H1 (cell line): ENCODE measurements around the gene SPTB. TPM values are rescaled to one million over a fixed set of nuclear protein-coding genes. Genes with fewer than 3 reads are reported as not detected.

Experiments used
- CTCF ChIA-PET: fragments of 300-600 bp; sonication (Branson Sonifier 250); formaldehyde crosslinking; loops from one replicate; lab custom pipeline; 2021; ENCODE audit not compliant: partially characterized antibody; lab: Charles Lee
- POLR2A ChIA-PET: fragments of 300-600 bp; sonication (Branson Sonifier 250); formaldehyde crosslinking; loops from one replicate; lab custom pipeline; 2021; ENCODE audit warnings: inconsistent platforms; ENCODE audit not compliant: partially characterized antibody; lab: Charles Lee
- DNase-seq, 2 experiments: peaks; one replicate each; pipeline versions ENCODE4 v3.0.0 to v3.0.0-alpha.2; 2010 to 2022; ENCODE audit warnings: low spot score in 2 of 2, low read depth in 1 of 2, mixed read lengths in 1 of 2
- FAIRE-seq: peaks from 2 replicates; lab custom pipeline; 2011; peaks lifted over from hg19 to GRCh38; lab: Jason Lieb, UNC
- H2AFZ ChIP-seq: 2 replicates; pipeline ENCODE4 v1.8.1; 2012; ENCODE audit warnings: low read length, inconsistent platforms
- H2AK5ac ChIP-seq: 2 replicates; pipeline ENCODE4 v1.6.1; 2013; ENCODE audit warnings: low read depth, low read length
- H2BK120ac ChIP-seq: replicated peaks from 2 replicates; pipeline ENCODE3; 2013; ENCODE audit warnings: low read depth, low read length, inconsistent platforms
- H2BK12ac ChIP-seq: 2 replicates; pipeline ENCODE4 v1.6.1; 2013; ENCODE audit warnings: low read depth, low read length
- H2BK15ac ChIP-seq: 2 replicates; pipeline ENCODE4 v1.6.1; 2013; ENCODE audit warnings: low read length
- H2BK20ac ChIP-seq: 2 replicates; pipeline ENCODE4 v1.6.1; 2013; ENCODE audit warnings: low read length
- H2BK5ac ChIP-seq: 2 replicates; pipeline ENCODE4 v1.6.1; 2013; ENCODE audit warnings: low read depth, low read length
- H3K14ac ChIP-seq: 2 replicates; pipeline ENCODE4 v1.6.1; 2013; ENCODE audit warnings: inconsistent platforms; ENCODE audit not compliant: insufficient read length
- H3K18ac ChIP-seq: 2 replicates; pipeline ENCODE4 v1.6.1; 2013; ENCODE audit warnings: low read length; ENCODE audit errors: extremely low read depth
- H3K23ac ChIP-seq: 2 replicates; pipeline ENCODE4 v1.6.1; 2013; ENCODE audit warnings: inconsistent platforms; ENCODE audit not compliant: insufficient read length
- H3K23me2 ChIP-seq: 2 replicates; pipeline ENCODE4 v1.6.1; 2013; ENCODE audit warnings: low read depth, low read length
- H3K27ac ChIP-seq: 2 replicates; pipeline ENCODE4 v1.6.1; 2011; ENCODE audit warnings: low read depth, low read length, inconsistent platforms
- H3K27me3 ChIP-seq, 4 experiments: replicated peaks in 1 of 4; 1 replicate in 1 of 4; 2 replicates in 3 of 4; pipeline versions ENCODE4 v1.6.1 to v1.8.1; 2011 to 2013; ENCODE audit warnings: low read length in 3 of 4, mild to moderate bottlenecking in 3 of 4, inconsistent platforms in 2 of 4, mixed read lengths in 2 of 4, moderate library complexity in 1 of 4; ENCODE audit not compliant: control insufficient read depth in 3 of 4, insufficient read depth in 3 of 4; ENCODE audit errors: extremely low read depth in 1 of 4
- H3K36me3 ChIP-seq, 4 experiments: 2 replicates each; pipeline versions ENCODE4 v1.6.1 to v1.8.1; 2011 to 2013; ENCODE audit warnings: mild to moderate bottlenecking in 4 of 4, low read length in 3 of 4, moderate library complexity in 2 of 4, control low read depth in 1 of 4, inconsistent platforms in 1 of 4; ENCODE audit not compliant: insufficient read depth in 4 of 4, control insufficient read depth in 2 of 4
- H3K4ac ChIP-seq: replicated peaks from 2 replicates; pipeline ENCODE3; 2013; ENCODE audit warnings: low read length, low read depth, mixed read lengths, inconsistent platforms; ENCODE audit not compliant: insufficient read length
- H3K4me1 ChIP-seq, 4 experiments: replicated peaks in 1 of 4; 1 replicate in 1 of 4; 2 replicates in 3 of 4; pipeline versions ENCODE4 v1.6.1 to v1.8.1; 2011 to 2013; ENCODE audit warnings: low read length in 3 of 4, inconsistent platforms in 2 of 4, mixed read lengths in 1 of 4; ENCODE audit not compliant: insufficient read depth in 4 of 4, control insufficient read depth in 3 of 4
- H3K4me2 ChIP-seq, 2 experiments: 2 replicates each; pipeline versions ENCODE4 v1.6.1 to v1.8.1; 2011 to 2013; ENCODE audit warnings: low read depth in 2 of 2, low read length in 2 of 2, control low read depth in 1 of 2, inconsistent platforms in 1 of 2, mild to moderate bottlenecking in 1 of 2; ENCODE audit not compliant: insufficient read depth in 1 of 2
- H3K4me3 ChIP-seq, 4 experiments: fragments of 200-600, 300-600 bp in 1 of 4; sonication (generic), shearing (Covaris generic), sonication (Bioruptor Twin) in 1 of 4; 2 replicates each; pipeline versions ENCODE4 v1.5.1 to v1.8.1; 2011 to 2016; ENCODE audit warnings: low read length in 4 of 4, low read depth in 3 of 4, control low read depth in 2 of 4, inconsistent platforms in 2 of 4, mild to moderate bottlenecking in 2 of 4, mixed read lengths in 1 of 4, moderate library complexity in 1 of 4; ENCODE audit not compliant: insufficient read depth in 2 of 4; ENCODE audit errors: extremely low read depth in 1 of 4
- H3K56ac ChIP-seq: replicated peaks from 2 replicates; pipeline ENCODE3; 2013; ENCODE audit warnings: low read depth, mild to moderate bottlenecking, mixed read lengths, low read length, inconsistent platforms; ENCODE audit not compliant: insufficient read length
- H3K79me1 ChIP-seq: 2 replicates; pipeline ENCODE4 v1.6.1; 2013; ENCODE audit warnings: low read depth, low read length, control low read depth
- H3K79me2 ChIP-seq, 2 experiments: 2 replicates each; pipeline versions ENCODE4 v1.6.1 to v1.8.1; 2012 to 2013; ENCODE audit warnings: low read length in 2 of 2, mild to moderate bottlenecking in 2 of 2, inconsistent platforms in 1 of 2; ENCODE audit not compliant: insufficient read depth in 2 of 2, control insufficient read depth in 1 of 2
- H3K9ac ChIP-seq, 4 experiments: replicated peaks in 1 of 4; 1 replicate in 1 of 4; 2 replicates in 3 of 4; pipeline versions ENCODE4 v1.6.1 to v1.8.1; 2011 to 2013; ENCODE audit warnings: low read depth in 3 of 4, low read length in 3 of 4, control low read depth in 2 of 4, mild to moderate bottlenecking in 2 of 4, moderate library complexity in 2 of 4, inconsistent platforms in 1 of 4; ENCODE audit errors: extremely low read depth in 1 of 4
- H3K9me3 ChIP-seq, 2 experiments: 2 replicates each; pipeline versions ENCODE4 v1.6.1 to v1.8.1; 2012 to 2013; ENCODE audit warnings: mild to moderate bottlenecking in 2 of 2, moderate library complexity in 2 of 2, control low read depth in 1 of 2, inconsistent platforms in 1 of 2, low read depth in 1 of 2, low read length in 1 of 2, mixed read lengths in 1 of 2; ENCODE audit not compliant: insufficient read depth in 2 of 2
- H4K20me1 ChIP-seq, 2 experiments: replicated peaks in 1 of 2; 2 replicates each; pipeline versions ENCODE3 to v1.8.1; 2011 to 2013; ENCODE audit warnings: inconsistent platforms in 2 of 2, low read length in 2 of 2, mild to moderate bottlenecking in 1 of 2; ENCODE audit not compliant: insufficient read depth in 2 of 2, control insufficient read depth in 1 of 2
- H4K5ac ChIP-seq: 2 replicates; pipeline ENCODE4 v1.6.1; 2013; ENCODE audit warnings: low read length, low read depth, mixed read lengths, inconsistent platforms; ENCODE audit not compliant: insufficient read length
- H4K8ac ChIP-seq: 2 replicates; pipeline ENCODE4 v1.8.0; 2013; ENCODE audit warnings: mild to moderate bottlenecking, moderate library complexity, low read length, inconsistent platforms; ENCODE audit not compliant: insufficient read depth; ENCODE audit errors: extremely low read depth
- H4K91ac ChIP-seq: replicated peaks from 2 replicates; pipeline ENCODE3; 2013; ENCODE audit warnings: low read length, mixed read lengths, inconsistent platforms; ENCODE audit not compliant: insufficient read length
- GTF2F1 ChIP-seq: IDR thresholded peaks from 2 replicates; pipeline ENCODE4 v1.6.1; 2012; ENCODE audit warnings: low read depth, low read length, improper control_type of control experiment, borderline replicate concordance
- POLR2A ChIP-seq, 2 experiments: IDR thresholded peaks; 1 replicate in 1 of 2; 2 replicates in 1 of 2; pipeline ENCODE4 v1.6.1; 2011; ENCODE audit warnings: low read depth in 2 of 2, low read length in 2 of 2, mild to moderate bottlenecking in 2 of 2; ENCODE audit errors: control extremely low read depth in 1 of 2
- RAD21 ChIP-seq, 2 experiments: IDR thresholded peaks in 1 of 2; conservative IDR thresholded peaks in 1 of 2; 2 replicates each; pipeline ENCODE4 v1.6.1; 2011; ENCODE audit warnings: low read depth in 2 of 2, low read length in 2 of 2, improper control_type of control experiment in 1 of 2, inconsistent platforms in 1 of 2, mild to moderate bottlenecking in 1 of 2, moderate library complexity in 1 of 2
- RNF2 ChIP-seq: fragments of 200-900, 300-1000 bp; sonication (generic); IDR thresholded peaks from 2 replicates; pipeline ENCODE4 v1.7.1; 2016; ENCODE audit warnings: borderline replicate concordance, low read depth, mild to moderate bottlenecking, antibody characterized with exemption, low read length; ENCODE audit not compliant: poor library complexity, severe bottlenecking; ENCODE audit errors: missing control alignments
- SP1 ChIP-seq: IDR thresholded peaks from 2 replicates; pipeline ENCODE4 v1.6.1; 2011; ENCODE audit warnings: low read depth, low read length
- TAF7 ChIP-seq: optimal IDR thresholded peaks from 2 replicates; pipeline ENCODE3; 2011; ENCODE audit warnings: low read depth, mild to moderate bottlenecking, inconsistent platforms, low read length, moderate library complexity, borderline replicate concordance
- WGBS, 2 experiments: shearing (Covaris generic) in 1 of 2; methylation state at CpG; one replicate each; pipeline versions ENCODE4 v1.1.6 to v1.1.7; 2013 to 2015; ENCODE audit warnings: low lambda C conversion rate in 2 of 2, mixed read lengths in 2 of 2, inconsistent platforms in 1 of 2, low coverage in 1 of 2, missing lambda C conversion rate in 1 of 2; ENCODE audit not compliant: insufficient replicate concordance in 2 of 2, insufficient coverage in 1 of 2, insufficient read length in 1 of 2; ENCODE audit errors: extremely low coverage in 1 of 2, missing lambda C conversion rate in 1 of 2; 5-methylcytosine and 5-hydroxymethylcytosine counted together
- polyA plus RNA-seq, 7 experiments: library from polyadenylated mRNA; depleted of rRNA in 3 of 7; stranded (reverse) in 5 of 7; unstranded in 2 of 7; fragments of >200 nt in 5 of 7; fragments of 200-250 nt in 2 of 7; gene quantifications; 1 replicate in 5 of 7; 2 replicates in 1 of 7; 4 replicates in 1 of 7; pipeline versions ENCODE4 v1.2.1 to v1.2.3, GENCODE V29; 2011 to 2013; ENCODE audit warnings: missing spikeins in 2 of 7, mixed read lengths in 2 of 7
- total RNA-seq: library from RNA; stranded (reverse); fragmentation: NEBNext Ultra II Directional; extraction: Animal tissue kit (Norgen Biotek cat#: 25700); gene quantifications from 2 replicates; pipeline ENCODE4 v1.2.1, GENCODE V29; 2021

The SPTB gene
- total and polyA plus RNA-seq, 2 of the 8 experiments (the other 6 are each of a cell fraction or from before 2014, with no cell fraction given), result 0.30 to 2.4 TPM

DNA sequence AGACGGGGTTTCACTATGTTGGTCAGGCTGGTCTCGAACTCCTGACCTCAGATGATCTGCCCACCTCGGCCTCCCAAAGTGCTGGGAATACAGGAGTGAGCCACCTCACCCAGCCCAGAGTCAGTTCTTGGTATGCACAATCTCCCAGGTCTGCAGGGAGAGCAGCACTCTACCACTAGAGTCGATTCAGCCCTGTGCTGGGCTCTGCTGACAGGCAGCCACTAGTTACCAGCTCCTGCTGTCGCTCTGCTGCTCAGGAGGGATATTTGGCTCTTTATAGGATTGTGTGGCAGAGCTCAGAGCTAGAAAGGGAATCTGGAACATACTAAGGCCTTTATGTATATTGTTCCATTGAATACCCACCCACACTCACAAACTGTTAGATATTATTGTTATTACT lies 44.3 kb downstream of the SPTB start:
- H3K23me2 ChIP-seq, result no peaks in the 10 kb centered on the region

More for the DNA sequence above, 44.3 kb downstream of the SPTB start:
- no peak overlapping the region for H3K18ac ChIP-seq
- peak overlapping the region; percentile 50; the same call in 1 of the 2 replicates for H2BK12ac ChIP-seq
- H3K56ac ChIP-seq, result no peak overlapping the region
- no peaks in the 10 kb centered on the region for H3K9me3 ChIP-seq
- H2BK120ac ChIP-seq, result no peak overlapping the region
- H3K27ac ChIP-seq, result no peak overlapping the region
- no peak overlapping the region for H3K23ac ChIP-seq
- 84% methylated on average over 5 of the region's 5 CpGs; no CpG with 5 or more reads in 1 of the 2 experiments for WGBS, 2 experiments
- DNase-seq (no peak), FAIRE-seq (no peak)
- H2AFZ ChIP-seq, result no peak overlapping the region
- CTCF ChIA-PET, result interaction anchor here (0.6 to 5.6 kb wide), 10 partner anchors 9 to 184 kb away, joined by 3 to 48 read pairs (median 4); no protein-coding TSS in a partner anchor
- H3K79me2 ChIP-seq, result no peaks in the 10 kb centered on the region
- no peak overlapping the region for H3K14ac ChIP-seq
- H4K8ac ChIP-seq, result no peak overlapping the region
- H3K36me3 ChIP-seq, result no peaks in the 10 kb centered on the region
- H4K20me1 ChIP-seq, result no peaks in the 10 kb centered on the region
- H3K27me3 ChIP-seq, result no peaks in the 10 kb centered on the region
- H2BK20ac ChIP-seq, result no peak overlapping the region
- H3K4me3 ChIP-seq, result no peak overlapping the region
- H2BK5ac ChIP-seq, result no peak overlapping the region
- TF ChIP-seq TAF7 (no peak), RAD21 (IDR thresholded peaks at IDR 0.05 in 1 of 2, conservative IDR thresholded peaks at IDR 0.05 in 1 of 2; ENCODE audit: low read depth in 2 of 2, low read length in 2 of 2) (no peak), RNF2 (no peak), SP1 (no peak), GTF2F1 (no peak), POLR2A (IDR thresholded peaks at IDR 0.05; ENCODE audit: control extremely low read depth in 1 of 2, low read depth in 2 of 2, low read length in 2 of 2) (no peak)
- H3K79me1 ChIP-seq, result no peaks in the 10 kb centered on the region
- H4K5ac ChIP-seq, result no peak overlapping the region
- H4K91ac ChIP-seq, result no peak overlapping the region
- POLR2A ChIA-PET, result interaction anchor here (0.9 to 1.4 kb wide), 3 partner anchors 9 to 119 kb away, joined by 3 to 4 read pairs (median 3); no protein-coding TSS in a partner anchor
- H2BK15ac ChIP-seq, result no peak overlapping the region
- H3K4me1 ChIP-seq, result peaks cover 0 to 5% (median 2%) of the 10 kb centered on the region in 4 experiments; a peak in 4 of 7 replicates
- no peak overlapping the region for H3K4me2 ChIP-seq
- H2AK5ac ChIP-seq, result no peak overlapping the region
- no peak overlapping the region for H3K9ac ChIP-seq
- no peak overlapping the region for H3K4ac ChIP-seq
